Suppressor macrophage treated with lipopolysaccharide for 4 hours (primary cell): ENCODE measurements around the gene SNX8.

Source experiments
- DNase-seq: peaks from one replicate; pipeline ENCODE4 v3.0.0-alpha.2; 2020

The SNX8 gene

DNA sequence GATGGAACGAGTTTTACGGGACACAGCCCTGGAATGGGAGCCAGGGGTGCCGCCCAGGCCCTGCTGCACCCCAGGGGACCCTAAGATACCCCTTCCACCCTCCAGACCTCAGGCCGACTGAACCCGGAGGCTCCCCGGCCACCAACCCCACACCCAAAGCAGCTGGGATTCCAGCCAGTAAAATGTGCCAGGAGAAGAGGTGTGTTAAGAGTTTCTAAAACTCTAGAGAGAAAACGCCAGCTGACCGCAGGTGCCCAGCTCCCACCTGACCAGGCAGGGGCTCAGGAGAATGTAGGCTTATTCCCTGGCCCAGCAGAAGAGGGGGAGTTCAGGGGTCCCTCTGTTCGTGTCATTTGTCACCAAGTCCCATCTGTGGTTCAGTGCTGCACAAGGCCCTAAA, 54.8 kb downstream of the SNX8 start:
- no peak for DNase-seq

DNA sequence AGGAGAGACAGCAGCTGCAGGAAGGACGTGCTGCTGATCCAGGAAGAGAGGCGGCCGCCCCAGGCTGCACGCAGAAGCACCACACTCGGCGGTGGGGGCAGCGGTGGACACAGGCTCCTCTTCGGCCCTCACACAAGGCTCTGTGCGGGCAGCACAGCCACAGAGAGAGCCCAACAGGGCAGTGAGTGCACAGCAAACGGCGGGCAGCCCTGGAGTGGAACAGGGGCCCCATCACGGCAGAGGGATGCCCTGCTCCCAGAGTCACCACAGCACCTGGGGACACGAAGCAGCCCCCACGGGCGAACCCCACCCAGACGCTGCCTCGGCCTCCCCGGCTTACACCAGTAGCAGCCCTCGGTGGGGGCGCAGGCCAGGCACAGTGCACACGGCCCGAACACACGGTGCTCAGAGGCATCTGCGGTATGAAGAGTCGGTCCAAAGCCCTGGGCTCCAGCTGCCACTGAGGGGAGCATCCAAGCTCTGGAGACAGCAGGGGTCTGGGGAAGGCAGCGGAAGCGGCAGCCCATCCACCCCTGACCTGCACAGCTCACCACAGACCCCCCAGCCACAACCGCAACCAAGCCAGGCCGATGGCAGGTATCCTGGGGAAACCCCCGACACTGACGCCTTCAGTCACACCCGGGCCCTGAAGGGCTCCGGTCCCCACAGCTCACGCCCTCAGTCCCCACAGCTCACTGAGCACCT, 55.4 kb downstream of the SNX8 start:
- no peak for DNase-seq

DNA sequence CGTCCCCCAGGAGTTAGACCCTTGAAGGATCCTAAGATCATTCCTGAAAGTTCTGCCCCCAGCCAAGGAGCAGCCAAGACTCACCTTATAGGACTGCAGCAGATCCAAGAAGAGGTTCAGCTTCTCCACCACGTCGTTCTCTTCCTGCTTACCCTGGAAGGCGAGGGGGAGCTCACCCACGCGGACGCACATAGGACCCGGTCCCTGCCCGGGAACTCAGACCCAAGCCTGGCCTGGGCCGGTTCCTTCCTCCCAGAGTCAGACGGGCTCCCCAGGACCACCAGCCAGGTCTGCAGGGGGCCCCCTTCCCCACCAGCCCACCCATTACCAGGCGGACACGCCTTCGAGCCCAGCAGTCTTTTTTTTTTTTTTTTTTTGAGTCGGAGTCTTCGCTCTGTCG, 56.6 kb downstream of the SNX8 start:
- DNase-seq, result no peak

DNA sequence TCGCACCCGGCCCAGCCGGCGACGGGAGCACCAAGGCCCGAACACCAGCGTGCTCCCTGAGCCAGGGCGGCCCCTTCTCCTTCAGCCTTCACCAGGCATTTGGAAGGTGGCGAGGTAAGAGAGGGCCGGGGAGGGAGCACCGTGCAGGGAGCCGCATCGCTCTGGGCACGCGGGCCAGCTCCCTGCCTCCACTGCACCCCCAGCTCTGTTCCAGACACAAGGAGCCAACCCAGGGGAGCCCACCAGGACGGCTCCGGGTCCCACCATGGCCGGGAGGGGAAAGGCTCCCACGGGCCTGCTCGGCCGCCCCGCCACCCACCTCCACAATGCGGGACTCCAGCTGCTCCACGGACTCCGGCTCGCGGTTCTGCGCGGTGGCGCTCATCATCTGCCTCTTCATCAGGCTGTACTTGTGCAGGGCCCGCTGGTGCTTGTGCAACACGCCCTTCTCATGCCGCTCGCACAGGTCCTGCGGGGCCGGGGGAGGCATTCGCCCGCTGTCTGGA, 57.1 kb downstream of the SNX8 start:
- DNase-seq, result no peak

DNA sequence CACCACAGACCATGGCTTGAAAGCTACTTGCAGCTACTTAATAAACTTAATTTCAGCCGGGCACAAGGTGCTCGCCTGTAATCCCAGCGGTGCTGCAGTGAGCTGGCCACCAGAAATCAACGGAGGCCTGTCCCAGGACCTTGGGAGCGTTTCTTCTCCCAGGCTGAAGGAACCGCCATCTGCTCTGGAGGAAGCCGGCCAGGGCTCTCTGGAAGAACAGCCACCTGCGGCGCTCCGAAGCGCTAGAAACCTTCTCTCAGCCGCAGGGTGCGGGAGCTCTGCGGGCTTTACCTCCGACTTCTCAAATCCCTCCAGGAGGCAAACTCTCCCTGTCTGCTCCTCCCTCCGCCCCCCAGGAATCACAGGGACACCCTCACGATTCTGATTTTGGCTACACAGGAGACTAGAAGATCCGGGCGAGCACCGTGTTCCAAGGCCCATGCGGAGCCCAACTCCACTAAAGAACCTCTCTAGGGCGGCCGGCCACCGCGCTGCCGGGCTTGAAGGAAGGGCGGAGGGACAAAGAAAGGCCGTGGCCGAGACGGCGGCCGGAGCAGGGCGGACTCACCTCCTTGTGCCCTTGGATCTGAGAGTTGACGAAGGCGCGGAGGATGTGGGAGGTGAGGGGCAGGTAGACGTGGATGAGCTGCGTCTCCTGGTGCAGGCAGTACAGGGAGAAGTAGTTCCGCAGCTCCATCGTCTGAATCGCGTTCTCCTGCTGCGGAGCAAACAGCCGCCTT, 57.8 kb downstream of the SNX8 start:
- DNase-seq, result no peak

DNA sequence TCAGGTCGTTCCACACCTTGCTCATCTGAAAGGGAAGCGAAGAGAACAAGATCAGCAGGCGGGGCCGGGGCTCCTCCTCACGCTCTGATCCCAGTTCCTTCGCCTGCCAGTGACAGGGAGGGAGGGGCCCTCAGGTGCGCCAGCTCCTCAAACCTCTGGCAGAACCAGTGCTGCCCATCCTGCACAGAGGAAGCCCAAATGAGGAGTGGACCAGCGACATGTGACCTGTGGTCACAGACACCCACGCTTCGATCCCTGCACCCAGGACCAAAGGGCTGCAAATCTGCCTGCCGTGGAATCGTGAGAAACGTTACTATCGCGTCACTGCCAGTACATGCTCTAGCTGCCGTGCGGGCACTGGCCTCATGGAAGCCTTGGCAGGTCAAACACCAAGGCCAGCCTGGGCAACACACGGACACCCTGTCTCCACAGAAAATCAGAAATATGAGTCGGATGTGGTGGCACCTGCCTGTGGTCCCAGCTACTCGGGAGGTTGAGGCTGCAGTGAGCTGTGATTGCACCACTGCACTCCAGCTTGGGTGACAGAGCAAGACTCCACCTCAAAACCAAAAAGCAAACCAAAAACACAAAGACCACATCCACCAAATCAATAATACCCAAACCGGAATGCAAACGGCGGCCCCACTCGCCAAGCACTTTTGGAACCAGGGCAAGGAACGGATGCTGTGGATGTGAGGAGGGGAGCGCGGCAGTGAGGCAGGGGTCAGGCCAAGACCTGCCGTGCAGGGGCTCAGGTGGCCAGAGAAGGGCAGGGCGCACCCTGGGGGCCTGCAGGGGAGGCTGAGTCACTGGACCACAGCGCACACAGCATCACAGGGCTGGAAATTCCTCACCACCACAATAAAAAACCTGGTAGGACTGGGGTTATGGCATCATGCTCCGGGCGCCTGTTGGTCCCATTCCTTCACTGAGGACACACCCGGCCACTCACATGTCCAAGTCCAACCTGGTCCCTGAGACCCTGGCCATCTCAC, 58.8 kb downstream of the SNX8 start:
- DNase-seq, result no peak

DNA sequence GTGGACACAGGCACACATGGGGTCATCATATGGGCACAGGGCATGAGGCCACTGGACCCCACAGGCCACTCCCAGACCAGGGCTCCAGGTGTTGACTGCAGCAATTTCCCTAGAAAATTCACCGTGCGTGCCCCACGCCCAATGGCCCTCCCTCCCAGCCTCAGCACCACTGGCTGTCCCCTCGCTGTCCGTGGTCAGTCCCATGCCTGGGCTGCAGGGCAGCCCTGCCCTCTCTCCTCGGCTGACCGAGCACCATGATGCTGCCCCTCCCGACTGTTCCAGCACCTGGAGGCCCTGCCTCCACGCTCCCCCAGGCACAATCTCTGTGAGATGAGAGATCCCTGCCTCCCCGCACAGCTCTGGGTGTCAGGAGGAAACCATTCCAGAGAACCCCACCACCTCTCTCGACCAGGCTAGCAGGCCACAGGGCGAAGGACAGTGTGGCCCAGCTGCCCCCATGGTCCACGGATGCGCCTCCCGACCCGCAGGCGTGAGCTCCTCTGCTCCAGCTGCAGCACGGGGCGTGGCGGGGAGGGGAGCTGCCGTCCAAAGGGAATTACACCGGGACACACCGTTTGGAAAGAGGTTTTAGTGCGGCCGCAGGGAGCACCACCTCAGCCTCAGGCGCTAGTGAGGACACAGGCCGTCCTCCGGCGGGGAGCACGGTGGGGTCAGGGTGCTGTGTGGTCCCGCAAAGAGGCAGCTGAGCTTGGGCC, 59.7 kb downstream of the SNX8 start:
- no peak for DNase-seq

DNA sequence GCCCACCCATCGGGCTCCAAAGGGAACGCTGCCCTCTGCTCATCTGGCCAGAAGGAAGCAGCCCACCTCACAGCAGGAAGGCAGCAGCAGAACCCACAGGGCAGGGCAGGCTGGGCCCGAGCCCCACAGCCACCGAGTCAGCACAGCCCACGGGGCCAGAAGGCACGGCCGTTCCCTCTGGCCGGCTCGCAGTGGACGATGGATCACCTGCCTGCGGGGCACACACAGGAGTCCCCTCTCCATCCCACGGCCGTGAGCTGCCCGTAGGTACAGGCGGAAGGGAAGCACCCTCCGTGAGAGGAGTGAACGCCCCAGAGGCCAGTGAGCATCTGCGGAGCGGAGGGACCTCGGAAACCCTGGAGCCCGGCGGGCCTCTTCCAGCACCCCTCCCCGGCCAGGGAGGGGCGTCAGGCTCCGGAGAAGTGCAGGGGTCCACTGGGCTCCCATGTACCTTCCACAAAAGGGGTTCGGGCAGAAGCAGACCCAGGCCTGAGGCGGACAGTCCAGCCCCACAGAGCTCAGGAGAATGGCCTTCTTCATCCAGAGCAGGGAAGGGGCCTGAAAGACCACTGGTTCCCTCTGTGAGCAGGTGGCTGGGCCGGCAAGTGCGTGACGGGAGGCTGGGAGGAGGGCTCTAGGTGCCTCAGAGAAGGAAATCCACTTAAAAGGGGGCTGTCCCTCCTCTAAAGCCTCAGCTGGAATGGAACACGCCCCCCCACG, 60.6 kb downstream of the SNX8 start:
- no peak for DNase-seq

DNA sequence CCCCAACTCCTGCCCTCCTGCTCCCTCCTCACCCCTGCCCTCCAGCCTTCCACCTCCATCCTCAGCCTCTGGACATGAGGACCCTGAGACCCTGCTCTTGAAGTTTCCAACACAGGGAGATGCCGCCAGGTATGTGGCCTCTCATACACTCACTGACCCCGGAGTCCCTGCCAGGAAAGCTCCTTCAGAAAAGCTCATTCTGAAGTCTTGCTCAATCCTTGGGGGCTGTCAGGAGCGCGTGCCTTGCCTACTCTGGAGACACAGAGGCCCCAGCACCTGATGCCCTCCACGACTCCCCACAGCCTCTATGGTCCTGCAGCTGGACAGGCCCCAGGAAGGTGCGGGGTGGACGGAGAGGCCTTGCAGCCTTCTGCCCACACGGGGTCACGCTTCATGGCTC, 61.2 kb downstream of the SNX8 start:
- DNase-seq, result no peak

DNA sequence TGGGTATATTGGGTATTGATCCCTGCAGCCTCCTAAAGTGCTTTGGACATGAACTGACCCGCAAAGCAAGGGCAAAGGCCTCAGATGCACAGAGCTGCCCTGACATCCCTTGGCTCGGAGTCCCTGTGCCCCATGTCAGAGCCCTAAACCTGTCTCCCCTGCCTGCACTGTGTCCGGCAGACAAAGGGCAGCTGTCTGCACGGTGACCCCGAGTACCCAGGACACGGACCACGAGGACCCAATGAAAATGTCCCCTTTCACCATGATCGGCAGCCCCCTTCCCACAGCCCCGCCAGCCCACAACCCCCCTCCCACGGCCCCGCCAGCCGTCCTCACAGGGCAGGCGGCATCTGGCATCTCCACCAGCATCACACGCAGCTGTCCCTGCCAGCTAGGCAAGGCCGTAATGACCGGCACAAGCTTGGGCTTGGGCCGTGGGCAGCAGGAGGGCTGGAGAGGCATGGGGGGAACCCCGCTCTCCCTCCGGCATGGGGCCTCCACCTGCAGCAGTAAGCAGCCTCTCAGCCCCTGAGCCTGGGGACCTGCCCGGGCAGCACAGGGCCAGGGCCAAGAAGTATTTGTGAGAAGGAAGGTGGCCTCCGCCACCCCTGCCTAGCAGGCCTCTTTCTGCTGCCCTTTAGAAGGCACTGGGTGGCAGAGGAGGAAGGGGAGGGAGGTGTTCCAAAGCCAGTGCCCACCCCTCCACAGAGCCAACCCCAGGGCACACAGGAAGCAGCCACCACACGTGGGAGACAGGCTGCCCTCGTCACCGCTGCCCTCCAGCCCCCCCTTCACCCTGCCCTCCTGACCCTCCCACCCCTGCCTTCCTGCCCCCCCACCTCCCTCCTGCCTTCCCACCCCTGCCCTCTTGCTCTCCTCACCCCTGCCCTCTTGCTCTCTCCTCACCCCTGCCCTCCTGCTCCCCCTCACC, 62.1 kb downstream of the SNX8 start:
- no peak for DNase-seq

DNA sequence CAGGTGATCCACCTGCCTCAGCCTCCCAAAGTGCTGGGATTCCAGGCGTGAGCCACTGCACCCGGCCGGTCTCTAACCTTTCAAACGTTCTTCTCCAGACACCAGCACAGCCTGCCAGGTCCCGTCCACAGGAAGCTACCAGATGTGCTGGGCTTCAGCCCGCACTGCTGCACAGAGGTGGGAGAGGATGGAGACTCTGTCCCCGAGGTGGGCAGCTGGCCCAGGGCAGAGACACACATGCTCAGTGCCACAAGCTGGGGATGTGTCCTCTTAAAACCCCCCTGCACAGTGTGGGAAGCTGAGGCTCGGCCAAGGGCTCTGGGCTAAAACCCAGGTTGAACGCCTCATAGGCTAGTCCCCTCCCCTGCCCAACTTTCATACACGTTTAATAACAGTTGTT, 62.9 kb downstream of the SNX8 start:
- no peak for DNase-seq

DNA sequence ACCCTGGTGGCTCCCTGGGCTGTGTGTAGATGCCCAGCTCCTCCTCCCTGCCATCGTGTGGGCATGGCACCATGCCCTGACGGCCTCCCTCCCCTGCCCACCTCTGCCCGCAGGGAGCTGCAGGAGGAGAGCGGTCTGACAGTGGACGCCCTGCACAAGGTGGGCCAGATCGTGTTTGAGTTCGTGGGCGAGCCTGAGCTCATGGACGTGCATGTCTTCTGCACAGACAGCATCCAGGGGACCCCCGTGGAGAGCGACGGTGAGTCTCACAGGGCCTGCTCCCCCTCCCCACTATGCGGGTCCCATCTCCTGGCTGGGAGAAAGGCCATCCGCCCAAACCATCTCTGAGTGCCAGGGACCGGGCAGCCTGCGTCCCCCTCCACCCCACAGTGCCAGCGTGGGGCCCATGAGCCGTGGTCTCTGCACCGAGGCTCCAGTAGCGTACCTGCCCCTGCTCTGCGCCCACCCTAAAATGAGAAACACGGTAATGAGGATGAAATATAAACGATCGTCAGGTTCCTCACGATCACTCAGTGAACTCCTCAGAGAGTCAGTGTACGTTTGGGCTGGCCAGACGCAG, 64.4 kb downstream of the SNX8 start:
- DNase-seq, result no peak

DNA sequence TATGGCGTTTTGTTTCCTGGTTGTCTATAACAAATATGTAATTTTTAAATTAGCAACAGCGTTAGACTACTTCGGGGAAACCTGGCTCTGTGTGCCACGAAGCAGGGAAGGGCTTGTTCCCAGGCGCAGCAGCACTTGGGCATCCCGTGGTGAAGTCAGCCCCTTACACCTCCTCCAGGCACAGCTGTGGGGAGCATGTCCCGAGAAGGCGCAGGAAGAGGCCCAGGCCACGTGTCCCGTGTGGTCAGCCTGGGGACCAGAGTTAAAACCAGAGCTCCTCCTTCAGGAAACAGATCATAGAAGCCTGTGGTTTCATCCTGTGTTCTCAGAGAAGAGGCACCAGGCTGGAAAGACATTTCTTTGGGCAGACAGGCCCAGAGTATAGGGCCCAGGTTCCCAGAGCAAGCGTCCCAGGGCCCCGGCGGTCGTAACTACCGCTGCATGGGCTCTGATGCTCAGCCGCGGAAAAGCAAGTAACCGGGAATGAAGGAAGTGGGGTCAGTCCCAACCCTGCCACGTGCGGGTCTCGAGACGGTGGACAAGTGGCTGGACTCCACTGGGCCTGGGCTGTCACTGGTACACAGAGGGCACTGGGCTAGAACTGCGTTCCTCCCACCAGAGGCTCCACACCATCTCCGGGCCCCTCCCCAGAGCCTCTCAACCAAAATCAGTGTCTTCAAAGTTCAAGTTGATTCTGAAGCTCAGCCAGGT, 65.1 kb downstream of the SNX8 start:
- DNase-seq, result peak; percentile 85

DNA sequence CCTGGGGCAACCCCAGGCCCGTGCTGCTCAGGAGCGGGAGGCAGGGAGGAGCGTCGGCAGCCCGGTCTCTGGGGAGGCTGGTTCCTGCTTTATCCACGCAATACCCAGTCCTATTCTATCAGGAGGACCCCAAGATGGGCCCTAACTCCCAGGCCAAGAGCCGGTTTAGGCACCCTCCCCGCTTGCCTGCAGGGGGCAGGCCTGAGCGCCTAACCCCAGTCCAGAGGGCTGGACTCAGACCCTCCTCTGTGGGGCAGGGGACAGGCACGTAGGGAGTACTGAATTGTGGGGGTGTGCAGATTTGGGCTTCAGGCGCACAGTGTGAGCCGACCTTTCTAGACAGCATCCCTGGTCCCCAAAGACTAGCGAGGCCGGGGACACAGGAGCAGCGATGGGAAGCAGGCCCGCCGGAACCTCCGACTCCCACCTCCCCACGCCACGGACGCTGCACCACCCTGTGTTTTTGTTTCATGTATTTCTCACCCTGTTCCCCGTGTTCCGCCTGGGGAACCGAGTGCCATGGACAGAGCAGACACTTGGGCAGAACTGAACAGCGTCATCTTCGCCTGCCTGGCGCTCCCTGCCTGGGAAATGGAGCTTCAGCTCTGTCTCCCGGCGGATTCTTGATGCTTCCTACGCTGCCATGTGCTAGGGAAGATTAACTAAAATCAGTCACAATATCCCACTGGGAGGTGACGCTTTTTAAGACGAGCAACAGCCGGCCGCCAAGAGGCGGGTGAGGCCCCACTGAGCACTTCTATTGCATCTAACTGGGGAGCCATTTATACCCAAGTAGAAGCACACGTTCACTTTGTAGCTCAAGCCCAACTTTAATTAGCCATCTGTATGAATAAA, 66.9 kb downstream of the SNX8 start:
- DNase-seq, result no peak

DNA sequence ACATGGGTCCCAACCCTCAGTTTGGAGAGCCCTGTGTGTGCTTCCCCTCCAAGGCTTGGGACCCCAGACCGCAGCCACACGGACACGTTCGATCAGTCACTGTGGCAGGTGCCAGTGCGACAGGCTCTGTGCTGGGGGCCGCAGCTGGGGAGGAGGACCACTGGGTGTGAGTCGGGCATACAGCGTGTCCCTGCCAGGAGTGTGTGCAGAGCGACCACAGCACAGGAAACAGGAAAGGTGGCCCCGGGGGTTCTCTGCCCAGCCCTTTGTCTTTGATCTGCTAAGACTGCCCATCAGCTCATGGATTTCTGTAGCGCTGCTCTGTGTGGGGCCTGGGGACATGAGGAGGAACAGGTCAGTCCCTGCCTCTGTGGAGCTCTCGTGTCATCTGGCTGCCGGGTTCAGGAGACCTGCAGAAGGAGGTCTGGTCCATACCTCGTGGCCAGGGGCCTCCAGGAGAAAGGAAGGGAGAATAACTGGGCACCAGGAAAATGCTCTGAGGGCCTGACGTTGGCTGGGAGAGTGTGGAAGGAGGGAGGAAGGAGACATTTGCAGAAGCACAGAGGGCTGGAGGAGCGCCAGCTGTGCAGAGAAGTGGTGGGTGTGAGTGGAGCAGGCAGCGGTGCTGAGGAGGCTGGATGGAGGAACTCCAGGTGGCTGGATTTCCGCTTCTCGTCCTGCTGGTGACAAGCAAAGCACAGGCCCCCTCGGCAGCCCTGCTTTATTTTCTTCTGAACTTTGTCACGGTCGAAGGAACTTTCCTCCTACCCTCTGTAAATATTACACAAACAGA, 68.2 kb downstream of the SNX8 start:
- DNase-seq, result peak; percentile 33

DNA sequence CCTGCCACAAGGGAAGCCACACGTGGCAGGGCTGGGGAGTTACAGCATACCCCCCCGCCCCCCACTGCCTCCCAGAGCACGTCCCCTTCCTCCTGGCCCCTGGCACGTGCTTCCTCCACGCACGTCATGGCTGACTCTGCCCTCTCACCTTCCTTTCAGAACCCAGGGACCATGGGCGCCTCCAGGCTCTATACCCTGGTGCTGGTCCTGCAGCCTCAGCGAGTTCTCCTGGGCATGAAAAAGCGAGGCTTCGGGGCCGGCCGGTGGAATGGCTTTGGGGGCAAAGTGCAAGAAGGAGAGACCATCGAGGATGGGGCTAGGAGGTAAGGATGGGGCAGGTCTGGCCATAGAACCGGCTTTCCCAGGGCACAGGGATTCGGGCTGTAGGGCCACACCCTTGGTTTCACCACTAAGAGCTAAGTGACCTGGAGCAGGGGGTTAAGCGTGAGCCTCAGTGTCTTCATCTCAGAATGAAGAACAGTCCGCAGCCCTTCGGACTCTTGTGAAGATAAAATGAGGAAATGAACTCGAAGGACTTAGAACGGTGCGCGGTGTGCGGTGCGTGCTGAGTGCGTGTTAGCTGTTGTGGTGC, 69.7 kb downstream of the SNX8 start:
- no peak for DNase-seq

DNA sequence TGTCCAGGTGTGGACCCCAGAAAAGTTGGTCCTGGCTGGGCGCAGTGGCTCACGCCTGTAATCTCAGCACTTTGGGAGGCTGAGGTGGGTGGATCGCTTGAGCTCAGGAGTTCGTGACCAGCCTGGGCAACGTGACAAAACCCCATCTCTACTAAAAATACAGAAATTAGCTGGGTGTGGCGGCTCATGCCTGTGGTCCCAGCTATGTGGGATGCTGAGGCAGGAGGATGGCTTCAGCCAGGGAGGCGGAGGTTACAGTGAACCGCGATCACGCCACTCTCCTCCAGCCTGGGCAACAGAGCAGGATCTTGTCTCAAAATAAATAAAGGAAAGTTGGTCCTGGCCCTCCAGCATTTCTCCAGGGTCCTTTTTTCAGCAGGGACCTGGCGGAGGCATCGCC, 70.8 kb downstream of the SNX8 start:
- no peak for DNase-seq
